Transverse colon (tissue), 4 donors: ENCODE measurements around the gene TAS2R60. TPM values are rescaled to one million over a fixed set of nuclear protein-coding genes. Genes with fewer than 3 reads are reported as not detected.
"Not testable (repeated sequence)": the region's sequence is repeated elsewhere in the genome, so short reads cannot be mapped to it uniquely, and the experiment has no call there.

Experiments
- DNase-seq: peaks from one replicate; pipeline ENCODE4 v3.0.0-alpha.2; 2019
- H3K27ac ChIP-seq, 4 donors: fragments of 200-600 bp; sonication (generic); 2 replicates each; pipeline ENCODE4 v1.5.1; 2016 to 2018; ENCODE audit warnings: inconsistent platforms in 4 of 4
- H3K27me3 ChIP-seq: fragments of 200-600 bp; sonication (generic); 2 replicates; pipeline ENCODE4 v1.5.1; 2017; ENCODE audit warnings: inconsistent platforms
- H3K36me3 ChIP-seq, 4 donors: fragments of 200-600 bp; sonication (generic); 2 replicates each; pipeline ENCODE4 v1.5.1; 2017 to 2019; ENCODE audit warnings: inconsistent platforms in 4 of 4
- H3K4me1 ChIP-seq, 4 donors: fragments of 200-600 bp; sonication (generic); 2 replicates each; pipeline ENCODE4 v1.5.1; 2017 to 2020; ENCODE audit warnings: inconsistent platforms in 4 of 4
- H3K4me3 ChIP-seq, 4 donors: fragments of 200-600 bp; sonication (generic); 1 replicate in 1 of 4; 2 replicates in 3 of 4; pipeline versions ENCODE4 v1.5.1 to v1.6.1; 2017 to 2019; ENCODE audit warnings: inconsistent platforms in 4 of 4
- H3K9me3 ChIP-seq, 2 donors: fragments of 200-600 bp; sonication (generic); 2 replicates each; pipeline ENCODE4 v1.5.1; 2017 to 2019; ENCODE audit warnings: inconsistent platforms in 2 of 2
- EP300 ChIP-seq: sonication (generic); formaldehyde crosslinking; IDR thresholded peaks from one replicate; pipeline ENCODE4 v1.6.1; 2017; ENCODE audit warnings: antibody characterized with exemption, low read depth
- POLR2A ChIP-seq: fragments of 450-650 bp; IDR thresholded peaks from one replicate; pipeline ENCODE4 v1.6.1; 2016; ENCODE audit warnings: antibody characterized with exemption, mild to moderate bottlenecking, moderate library complexity
- POLR2AphosphoS5 ChIP-seq, 3 donors: sonication (generic); formaldehyde crosslinking; IDR thresholded peaks; one replicate each; pipeline ENCODE4 v1.6.1; 2016; ENCODE audit warnings: antibody characterized with exemption in 3 of 3
- WGBS, 2 donors: methylation state at CpG; one replicate each; pipeline ENCODE4 v1.1.5; 2018; ENCODE audit warnings: low coverage in 1 of 2; 5-methylcytosine and 5-hydroxymethylcytosine counted together
- in situ Hi-C, 4 donors: fragments of 200-750 bp; cut with MboI; loops; one replicate each; pipeline versions ENCODE4 v1.15.0 to v1.15.1; 2017; ENCODE audit warnings: low sequenced_read_pairs in 3 of 4, low pct_ligation_motif_present in 1 of 4, low pct_unique_long_range_greater_than_20kb in 1 of 4
- intact Hi-C: fragments of 100-400 bp; cut with DNase I; formaldehyde crosslinking; loops from one replicate; pipeline ENCODE4 v1.15.1; 2023; ENCODE audit warnings: low total_unique reads
- total RNA-seq, 4 donors: library from RNA; depleted of rRNA; stranded (reverse); fragments of >200 nt; gene quantifications; one replicate each; pipeline ENCODE4 v1.1.0, GENCODE V29; 2016
- TF ChIP-seq, protein P1 (sequence below), 5 experiments: fragments of 200-600 bp in 3 of 5; fragments of 450-650 bp in 2 of 5; sonication (generic) in 3 of 5; IDR thresholded peaks; 1 replicate in 2 of 5; 2 replicates in 3 of 5; pipeline ENCODE4 v1.5.1; 2016 to 2017; ENCODE audit warnings: antibody characterized with exemption in 5 of 5, inconsistent platforms in 3 of 5, mild to moderate bottlenecking in 2 of 5, moderate library complexity in 1 of 5

TAS2R60 gene
- total RNA-seq, 4 donors from 2014 or later = not detected

DNA sequence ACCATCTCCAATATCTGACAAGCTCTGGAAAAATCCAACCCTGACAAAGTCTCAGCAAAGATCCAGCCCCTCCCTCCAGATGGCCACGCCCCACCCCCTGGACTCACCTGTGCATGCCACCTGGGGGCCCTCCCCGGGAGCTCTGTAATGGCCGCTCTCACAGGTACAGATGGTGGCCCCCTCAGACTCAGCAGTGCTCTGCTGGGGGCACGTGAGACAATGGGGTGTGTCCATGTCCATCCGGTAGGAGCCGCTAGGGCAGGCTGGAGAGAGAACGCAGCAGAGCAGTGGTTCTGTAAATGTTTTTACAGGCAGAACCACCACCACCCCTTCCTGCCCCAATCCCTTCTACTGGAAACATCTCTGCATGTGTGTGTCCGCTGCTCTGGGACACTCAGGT is 44.1 kb upstream of the TAS2R60 start:
- 89% methylated on average over 8 of the region's 8 CpGs; no CpG with 5 or more reads in 1 of the 2 donors for WGBS, 2 donors
- no peak for TF ChIP-seq POLR2A
- TF ChIP-seq, protein P1, sequence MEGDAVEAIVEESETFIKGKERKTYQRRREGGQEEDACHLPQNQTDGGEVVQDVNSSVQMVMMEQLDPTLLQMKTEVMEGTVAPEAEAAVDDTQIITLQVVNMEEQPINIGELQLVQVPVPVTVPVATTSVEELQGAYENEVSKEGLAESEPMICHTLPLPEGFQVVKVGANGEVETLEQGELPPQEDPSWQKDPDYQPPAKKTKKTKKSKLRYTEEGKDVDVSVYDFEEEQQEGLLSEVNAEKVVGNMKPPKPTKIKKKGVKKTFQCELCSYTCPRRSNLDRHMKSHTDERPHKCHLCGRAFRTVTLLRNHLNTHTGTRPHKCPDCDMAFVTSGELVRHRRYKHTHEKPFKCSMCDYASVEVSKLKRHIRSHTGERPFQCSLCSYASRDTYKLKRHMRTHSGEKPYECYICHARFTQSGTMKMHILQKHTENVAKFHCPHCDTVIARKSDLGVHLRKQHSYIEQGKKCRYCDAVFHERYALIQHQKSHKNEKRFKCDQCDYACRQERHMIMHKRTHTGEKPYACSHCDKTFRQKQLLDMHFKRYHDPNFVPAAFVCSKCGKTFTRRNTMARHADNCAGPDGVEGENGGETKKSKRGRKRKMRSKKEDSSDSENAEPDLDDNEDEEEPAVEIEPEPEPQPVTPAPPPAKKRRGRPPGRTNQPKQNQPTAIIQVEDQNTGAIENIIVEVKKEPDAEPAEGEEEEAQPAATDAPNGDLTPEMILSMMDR (IDR thresholded peaks at IDR 0.05) = no peak
- Histone ChIP-seq H3K27me3 (no peaks in the 10 kb centered on the region), H3K4me3 (no peak overlapping the region), H3K9me3 (no peaks in the 10 kb centered on the region), H3K27ac (no peak overlapping the region), H3K4me1 (no peaks in the 10 kb centered on the region), H3K36me3 (no peaks in the 10 kb centered on the region)
- in situ Hi-C loops (no loop called here), intact Hi-C loops (no loop called here)
- DNase-seq = no peak

DNA sequence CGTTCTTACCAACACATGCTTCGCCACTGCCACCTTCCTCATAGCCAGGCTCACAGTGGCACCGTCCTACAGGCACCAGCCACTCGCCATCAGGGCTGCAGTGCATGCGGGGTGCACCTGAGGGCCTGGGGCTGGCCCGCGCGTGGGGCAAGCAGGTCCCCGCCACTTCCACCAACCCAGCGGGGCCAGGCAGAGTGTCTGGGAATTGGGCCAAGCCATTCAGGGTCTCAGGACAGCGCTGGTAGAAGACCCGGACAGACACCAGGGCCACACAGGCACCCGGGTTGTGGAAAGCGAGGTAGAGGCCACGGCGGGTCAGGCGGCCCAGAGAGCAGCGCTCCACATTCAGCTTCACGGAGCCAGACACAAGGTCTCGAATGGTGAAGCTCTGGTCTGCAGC is 43.6 kb upstream of the TAS2R60 start:
- H3K27me3 ChIP-seq = no peaks in the 10 kb centered on the region
- no peaks in the 10 kb centered on the region for H3K9me3 ChIP-seq
- no peaks in the 10 kb centered on the region for H3K4me1 ChIP-seq
- intact Hi-C loops (no loop called here), in situ Hi-C loops (loop anchor here in 1 of 4 donors (10.0 kb wide), 1 partner anchor 155 kb away; no protein-coding TSS in a partner anchor)
- no peaks in the 10 kb centered on the region for H3K36me3 ChIP-seq
- 94% methylated on average over 10 to 20 of the region's 20 CpGs for WGBS, 2 donors
- DNase-seq = no peak
- H3K27ac ChIP-seq = no peak overlapping the region
- no peak for TF ChIP-seq POLR2A
- TF ChIP-seq, protein P1 (IDR thresholded peaks at IDR 0.05) = no peak
- no peak for TF ChIP-seq EP300
- TF ChIP-seq POLR2AphosphoS5 (IDR thresholded peaks at IDR 0.05) = no peak
- no peak overlapping the region for H3K4me3 ChIP-seq

DNA sequence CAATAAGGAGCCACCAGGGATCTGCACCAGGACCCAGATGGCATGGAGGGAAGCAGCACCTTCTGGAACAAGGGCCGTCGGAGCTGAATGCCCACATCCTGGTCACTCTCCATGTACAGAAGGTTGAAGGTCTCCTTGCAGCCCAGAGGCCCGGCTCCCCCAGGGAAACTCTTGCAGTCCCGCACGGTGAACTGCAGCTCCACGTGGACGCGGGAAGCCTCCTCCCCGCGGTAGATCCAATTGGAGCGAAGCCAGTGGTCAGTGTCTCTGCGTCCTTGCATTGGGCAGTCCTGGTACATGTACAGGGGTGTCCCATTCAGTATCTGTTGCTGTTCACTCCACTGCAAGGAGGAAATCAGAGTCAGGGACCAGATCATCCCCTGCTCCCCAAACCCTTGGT is 42.0 kb upstream of the TAS2R60 start:
- Histone ChIP-seq H3K4me1 (no peaks in the 10 kb centered on the region), H3K27me3 (no peaks in the 10 kb centered on the region), H3K4me3 (no peak overlapping the region), H3K9me3 (no peaks in the 10 kb centered on the region), H3K36me3 (no peaks in the 10 kb centered on the region), H3K27ac (no peak overlapping the region)
- no peak for TF ChIP-seq POLR2AphosphoS5 (IDR thresholded peaks at IDR 0.05)
- no peak for TF ChIP-seq POLR2A
- TF ChIP-seq, protein P1 (IDR thresholded peaks at IDR 0.05) = no peak
- no peak for TF ChIP-seq EP300
- no peak for DNase-seq
- in situ Hi-C loops (loop anchor here in 1 of 4 donors (10.0 kb wide), 1 partner anchor 156 kb away; no protein-coding TSS in a partner anchor), intact Hi-C loops (no loop called here)
- WGBS, 2 donors = 90% methylated on average over 12 of the region's 12 CpGs; no CpG with 5 or more reads in 1 of the 2 donors

DNA sequence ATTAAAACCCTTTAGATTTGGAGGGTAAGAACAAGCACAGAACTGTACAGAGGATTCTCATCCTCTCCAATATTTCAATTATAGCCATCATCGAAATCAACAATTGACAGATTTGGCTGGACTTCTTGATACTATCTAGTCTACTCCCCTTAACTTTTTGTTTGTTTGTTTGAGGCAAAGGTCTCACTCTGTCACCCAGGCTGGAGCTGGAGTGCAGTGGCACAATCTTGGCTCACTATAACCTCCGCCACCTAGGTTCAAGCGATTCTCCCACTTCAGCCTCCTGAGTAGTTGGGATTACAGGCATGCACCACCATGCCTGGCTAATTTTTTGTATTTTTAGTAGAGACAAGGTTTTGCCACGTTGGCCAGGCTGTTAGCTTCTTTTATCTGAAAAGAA is 41.0 kb upstream of the TAS2R60 start:
- H3K9me3 ChIP-seq, H3K36me3 ChIP-seq, intact Hi-C loops, H3K4me3 ChIP-seq, H3K4me1 ChIP-seq, DNase-seq, H3K27ac ChIP-seq, H3K27me3 ChIP-seq: not testable (repeated sequence)
- WGBS, 2 donors = 84 to 86% methylated on average over 3 to 4 of the region's 4 CpGs
- in situ Hi-C loops = loop anchor here in 1 of 4 donors (10.0 kb wide), 1 partner anchor 157 kb away; no protein-coding TSS in a partner anchor
